ENCODE data around the gene ZNF485.
A peak's percentile ranks its signal among the peaks of the same experiment; 100 is the strongest.

ZNF485 gene

GRCh38 chr10:43570971-43571370 is 35.3 kb upstream of the ZNF485 start:
- H3K4me1 ChIP-seq (ENCODE audit: insufficient read depth, low read length, poor library complexity, severe bottlenecking), result peaks cover 7% of the 10 kb centered on the region
- no peak overlapping the region for H3K9ac ChIP-seq (ENCODE audit: low read depth, low read length, poor library complexity, severe bottlenecking)
- H3K4me2 ChIP-seq (ENCODE audit: low read depth, low read length, poor library complexity, severe bottlenecking), result peak overlapping the region; percentile 59
- H3K9me3 ChIP-seq (ENCODE audit: insufficient read depth, low read depth, low read length), result no peaks in the 10 kb centered on the region
- no peaks in the 10 kb centered on the region for H3K27me3 ChIP-seq (ENCODE audit: insufficient read depth, low read length, poor library complexity, severe bottlenecking)
- H2AFZ ChIP-seq (ENCODE audit: low read length), result no peak overlapping the region
- H4K20me1 ChIP-seq (ENCODE audit: insufficient read depth, low read length, poor library complexity, severe bottlenecking), result no peaks in the 10 kb centered on the region
- H3K9me2 ChIP-seq (replicated peaks; ENCODE audit: low read depth, low read length), result no peaks in the 10 kb centered on the region
- H3K79me2 ChIP-seq (ENCODE audit: insufficient read depth, low read length), result no peaks in the 10 kb centered on the region
- H3K36me3 ChIP-seq (ENCODE audit: insufficient read depth, low read length), result no peaks in the 10 kb centered on the region
- H3K4me3 ChIP-seq (ENCODE audit: low read length, poor library complexity, severe bottlenecking), result peak overlapping the region; percentile 20
- H3F3A ChIP-seq (ENCODE audit: low read depth), result no peaks in the 10 kb centered on the region
- TF ChIP-seq CTCF (conservative IDR thresholded peaks at IDR 0.05; ENCODE audit: low read length) (no peak), EZH2phosphoT487 (IDR thresholded peaks at IDR 0.05; ENCODE audit: borderline replicate concordance) (no peak)

- H3K4me3 ChIP-seq (ENCODE audit: low read length, poor library complexity, severe bottlenecking), result peak overlapping the region; percentile 66
- no peak overlapping the region for H2AFZ ChIP-seq (ENCODE audit: low read length)
- no peak for TF ChIP-seq EZH2phosphoT487 (IDR thresholded peaks at IDR 0.05; ENCODE audit: borderline replicate concordance)
- TF ChIP-seq CTCF (conservative IDR thresholded peaks at IDR 0.05; ENCODE audit: low read length), result no peak
Observed at GRCh38 chr10:43573250-43574000, 32.8 kb upstream of the ZNF485 start.

GRCh38 chr10:43574001-43574892 is 32.0 kb upstream of the ZNF485 start, which contains the start of gene ZNF239:
Gene ZNF239 (minus strand): TSS chr10:43574616. CDS start chr10:43558079, 16,537 bp downstream.
- Histone ChIP-seq H4K20me1 (ENCODE audit: insufficient read depth, low read length, poor library complexity, severe bottlenecking) (no peaks in the 10 kb centered on the region), H3K36me3 (ENCODE audit: insufficient read depth, low read length) (no peaks in the 10 kb centered on the region), H3K9me2 (replicated peaks; ENCODE audit: low read depth, low read length) (no peaks in the 10 kb centered on the region), H2AFZ (ENCODE audit: low read length) (peak within 1 kb of the TSS; percentile 62; the same call in 1 of the 2 replicates), H3K4me1 (ENCODE audit: insufficient read depth, low read length, poor library complexity, severe bottlenecking) (peaks cover 7% of the 10 kb centered on the region), H3F3A (ENCODE audit: low read depth) (no peaks in the 10 kb centered on the region), H3K79me2 (ENCODE audit: insufficient read depth, low read length) (no peaks in the 10 kb centered on the region), H3K4me2 (ENCODE audit: low read depth, low read length, poor library complexity, severe bottlenecking) (peak within 1 kb of the TSS; percentile 66), H3K4me3 (ENCODE audit: low read length, poor library complexity, severe bottlenecking) (peak within 1 kb of the TSS; percentile 66), H3K9me3 (ENCODE audit: insufficient read depth, low read depth, low read length) (0 out of 2 replicates have a peak, but pooled peaks cover 3% of the 10 kb centered on the region), H3K9ac (ENCODE audit: low read depth, low read length, poor library complexity, severe bottlenecking) (peak within 1 kb of the TSS; percentile 52), H3K27me3 (ENCODE audit: insufficient read depth, low read length, poor library complexity, severe bottlenecking) (no peaks in the 10 kb centered on the region)
- no peak for TF ChIP-seq CTCF (conservative IDR thresholded peaks at IDR 0.05; ENCODE audit: low read length)

More at GRCh38 chr10:43573250-43574000, 32.8 kb upstream of the ZNF485 start:
- H3K9me3 ChIP-seq (ENCODE audit: insufficient read depth, low read depth, low read length), result 0 out of 2 replicates have a peak, but pooled peaks cover 3% of the 10 kb centered on the region
- no peaks in the 10 kb centered on the region for H3K36me3 ChIP-seq (ENCODE audit: insufficient read depth, low read length)
- peaks cover 7% of the 10 kb centered on the region for H3K4me1 ChIP-seq (ENCODE audit: insufficient read depth, low read length, poor library complexity, severe bottlenecking)
- no peaks in the 10 kb centered on the region for H4K20me1 ChIP-seq (ENCODE audit: insufficient read depth, low read length, poor library complexity, severe bottlenecking)
- no peaks in the 10 kb centered on the region for H3F3A ChIP-seq (ENCODE audit: low read depth)
- H3K9me2 ChIP-seq (replicated peaks; ENCODE audit: low read depth, low read length), result no peaks in the 10 kb centered on the region
- H3K9ac ChIP-seq (ENCODE audit: low read depth, low read length, poor library complexity, severe bottlenecking), result peak overlapping the region; percentile 52
- H3K79me2 ChIP-seq (ENCODE audit: insufficient read depth, low read length), result no peaks in the 10 kb centered on the region
- no peaks in the 10 kb centered on the region for H3K27me3 ChIP-seq (ENCODE audit: insufficient read depth, low read length, poor library complexity, severe bottlenecking)
- H3K4me2 ChIP-seq (ENCODE audit: low read depth, low read length, poor library complexity, severe bottlenecking), result peak overlapping the region; percentile 66
